IMR-90 (cell line): ENCODE results near the gene CTBP2. TPM values are rescaled to one million over a fixed set of nuclear protein-coding genes. Genes with fewer than 3 reads are reported as not detected.

Source experiments
- ATAC-seq: fragments of 200-7000 bp; cut with Tn5 transposase; 2 replicates; pipeline ENCODE4 v1.9.1; 2020; ENCODE audit warnings: low read depth, mild to moderate bottlenecking, moderate library complexity
- BruUV-seq: library from RNA; stranded (reverse); fragments of 400-500 nt; replicated peaks from 2 replicates; lab custom pipeline; 2021; lab: Mats Ljungman, UMichigan
- CTCF ChIA-PET: fragments of 300-600 bp; formaldehyde crosslinking; extraction: SDS; loops from one replicate; lab custom pipeline; 2021; ENCODE audit warnings: antibody characterized with exemption; lab: Yijun Ruan, JAX
- POLR2A ChIA-PET: fragments of 300-600 bp; sonication (Branson Sonifier 250); formaldehyde crosslinking; loops from one replicate; lab custom pipeline; 2022; ENCODE audit warnings: antibody characterized with exemption; ENCODE audit not compliant: unreplicated experiment; lab: Charles Lee
- DNase-seq: peaks from one replicate; pipeline ENCODE4 v3.0.0; 2013
- H2AFZ ChIP-seq: replicated peaks from 2 replicates; pipeline ENCODE3; 2013; ENCODE audit warnings: low read length, mild to moderate bottlenecking; ENCODE audit not compliant: poor library complexity
- H2AK5ac ChIP-seq: 2 replicates; pipeline ENCODE4 v1.6.1; 2013; ENCODE audit warnings: low read depth, low read length, inconsistent platforms
- H2AK9ac ChIP-seq: replicated peaks from 2 replicates; pipeline ENCODE3; 2013; ENCODE audit warnings: mild to moderate bottlenecking, low read depth, low read length, moderate library complexity; ENCODE audit not compliant: poor library complexity
- H2BK120ac ChIP-seq: 2 replicates; pipeline ENCODE4 v1.6.1; 2013; ENCODE audit warnings: low read depth, low read length, inconsistent platforms
- H2BK15ac ChIP-seq: 3 replicates; pipeline ENCODE4 v1.6.1; 2013; ENCODE audit warnings: low read depth, low read length, inconsistent platforms
- H2BK20ac ChIP-seq: 2 replicates; pipeline ENCODE4 v1.6.1; 2013; ENCODE audit warnings: low read depth, mild to moderate bottlenecking, inconsistent platforms, low read length, moderate library complexity
- H2BK5ac ChIP-seq: 2 replicates; pipeline ENCODE4 v1.6.1; 2013; ENCODE audit warnings: mild to moderate bottlenecking, low read depth, low read length, inconsistent platforms; ENCODE audit not compliant: poor library complexity, severe bottlenecking
- H3K14ac ChIP-seq: replicated peaks from 2 replicates; pipeline ENCODE4 v1.6.1; 2013; ENCODE audit warnings: low read depth, low read length, inconsistent platforms
- H3K18ac ChIP-seq: 2 replicates; pipeline ENCODE4 v1.6.1; 2013; ENCODE audit warnings: low read depth, low read length, control low read depth
- H3K23ac ChIP-seq: 2 replicates; pipeline ENCODE4 v1.6.1; 2013; ENCODE audit warnings: low read depth, low read length, inconsistent platforms
- H3K27ac ChIP-seq: 2 replicates; pipeline ENCODE4 v1.5.1; 2013; ENCODE audit warnings: mild to moderate bottlenecking, control low read depth, low read length; ENCODE audit not compliant: insufficient read depth
- H3K27me3 ChIP-seq: 2 replicates; pipeline ENCODE4 v1.6.1; 2013; ENCODE audit warnings: low read length; ENCODE audit not compliant: control insufficient read depth, insufficient read depth
- H3K36me3 ChIP-seq: 2 replicates; pipeline ENCODE4 v1.6.1; 2013; ENCODE audit warnings: low read length, mixed read lengths; ENCODE audit not compliant: control insufficient read depth, insufficient read depth
- H3K4ac ChIP-seq: 2 replicates; pipeline ENCODE4 v1.6.1; 2013; ENCODE audit warnings: low read depth, low read length, inconsistent platforms
- H3K4me1 ChIP-seq: 2 replicates; pipeline ENCODE4 v1.6.1; 2013; ENCODE audit warnings: low read length, mixed read lengths; ENCODE audit not compliant: control insufficient read depth, insufficient read depth
- H3K4me2 ChIP-seq: 2 replicates; pipeline ENCODE4 v1.6.1; 2013; ENCODE audit warnings: low read depth, mild to moderate bottlenecking, control low read depth, low read length, moderate library complexity
- H3K4me3 ChIP-seq: 2 replicates; pipeline ENCODE4 v1.5.1; 2013; ENCODE audit warnings: low read depth, mild to moderate bottlenecking, control low read depth, low read length, moderate library complexity; ENCODE audit not compliant: insufficient read depth
- H3K56ac ChIP-seq: 2 replicates; pipeline ENCODE4 v1.6.1; 2013; ENCODE audit warnings: low read length, inconsistent platforms; ENCODE audit not compliant: insufficient read depth; ENCODE audit errors: extremely low read depth
- H3K79me1 ChIP-seq, 2 experiments: 2 replicates each; pipeline ENCODE4 v1.6.1; 2013; ENCODE audit warnings: low read length in 2 of 2, inconsistent platforms in 1 of 2, low read depth in 1 of 2
- H3K9ac ChIP-seq: 2 replicates; pipeline ENCODE4 v1.6.1; 2013; ENCODE audit warnings: low read depth, low read length, control low read depth
- H3K9me1 ChIP-seq: 2 replicates; pipeline ENCODE4 v1.6.1; 2013; ENCODE audit warnings: low read length, inconsistent platforms; ENCODE audit not compliant: insufficient read depth
- H3K9me3 ChIP-seq: 2 replicates; pipeline ENCODE4 v1.6.1; 2013; ENCODE audit warnings: low read length; ENCODE audit not compliant: control insufficient read depth, insufficient read depth
- H4K20me1 ChIP-seq: 2 replicates; pipeline ENCODE4 v1.6.1; 2013; ENCODE audit warnings: low read length, inconsistent platforms; ENCODE audit not compliant: insufficient read depth
- H4K5ac ChIP-seq: 2 replicates; pipeline ENCODE4 v1.6.1; 2013; ENCODE audit warnings: mild to moderate bottlenecking, low read depth, low read length, control low read depth
- H4K8ac ChIP-seq, 2 experiments: 2 replicates each; pipeline ENCODE4 v1.6.1; 2013; ENCODE audit warnings: low read depth in 2 of 2, low read length in 2 of 2, control low read depth in 1 of 2, inconsistent platforms in 1 of 2
- H4K91ac ChIP-seq: 2 replicates; pipeline ENCODE4 v1.6.1; 2013; ENCODE audit warnings: low read depth, low read length, inconsistent platforms; ENCODE audit not compliant: insufficient read depth
- BHLHE40 ChIP-seq: fragments of 150-350 bp; IDR thresholded peaks from 2 replicates; pipeline ENCODE4 v1.6.1; 2016; ENCODE audit warnings: mild to moderate bottlenecking, low read depth, low read length
- CEBPB ChIP-seq: IDR thresholded peaks from 2 replicates; pipeline ENCODE4 v1.6.1; 2012; ENCODE audit warnings: low read depth, low read length, improper control_type of control experiment
- CHD1 ChIP-seq: IDR thresholded peaks from 2 replicates; pipeline ENCODE4 v1.6.1; 2012; ENCODE audit warnings: low read depth, low read length, improper control_type of control experiment
- CTCF ChIP-seq: conservative IDR thresholded peaks from 2 replicates; pipeline ENCODE4 v1.5.1; 2012; ENCODE audit warnings: mild to moderate bottlenecking, low read depth, low read length, improper control_type of control experiment
- FOS ChIP-seq: fragments of 150-350 bp; IDR thresholded peaks from 2 replicates; pipeline ENCODE4 v1.6.1; 2016; ENCODE audit warnings: low read depth, low read length
- POLR2A ChIP-seq: IDR thresholded peaks from 2 replicates; pipeline ENCODE4 v1.6.1; 2012; ENCODE audit warnings: mild to moderate bottlenecking, low read depth, low read length
- RAD21 ChIP-seq: IDR thresholded peaks from 2 replicates; pipeline ENCODE4 v1.6.1; 2012; ENCODE audit warnings: low read length, improper control_type of control experiment
- RCOR1 ChIP-seq: IDR thresholded peaks from 2 replicates; pipeline ENCODE4 v1.6.1; 2012; ENCODE audit warnings: mild to moderate bottlenecking, low read length, improper control_type of control experiment; ENCODE audit not compliant: insufficient replicate concordance
- RFX5 ChIP-seq: IDR thresholded peaks from 2 replicates; pipeline ENCODE4 v1.8.0; 2012; ENCODE audit warnings: low read depth, mild to moderate bottlenecking, low read length, moderate library complexity
- SMC3 ChIP-seq: fragments of 150-350 bp; IDR thresholded peaks from 2 replicates; pipeline ENCODE4 v1.6.1; 2016; ENCODE audit warnings: low read depth, mild to moderate bottlenecking, antibody characterized with exemption, low read length, moderate library complexity
- WGBS, 2 experiments: methylation state at CpG; one replicate each; pipeline versions ENCODE4 v1.1.5 to v1.1.7; 2013; ENCODE audit warnings: missing lambda C conversion rate in 2 of 2; ENCODE audit not compliant: insufficient read length in 1 of 2; ENCODE audit errors: extremely low coverage in 2 of 2; 5-methylcytosine and 5-hydroxymethylcytosine counted together
- dilution Hi-C: fragments of 300-500 bp; cut with HindIII; formaldehyde crosslinking; loops from one replicate; pipeline ENCODE4 v1.14.3; 2018; ENCODE audit warnings: low sequenced_read_pairs; ENCODE audit not compliant: unreplicated experiment
- in situ Hi-C: fragments of 300-500 bp; cut with MboI; formaldehyde crosslinking; loops from 3 replicates; pipeline ENCODE4 v1.14.3; 2019; ENCODE audit warnings: low sequenced_read_pairs, inconsistent platforms, mixed read lengths
- intact Hi-C: fragments of 100-400 bp; cut with micrococcal nuclease; formaldehyde crosslinking; loops from 2 replicates; pipeline ENCODE4 v1.10.0; 2022
- polyA plus RNA-seq, 3 experiments: library from polyadenylated mRNA; depleted of rRNA; stranded (reverse); fragments of >200 nt; gene quantifications; 2 replicates each; pipeline ENCODE4 v1.2.3, GENCODE V29; 2012; ENCODE audit warnings: low replicate concordance in 1 of 3
- total RNA-seq: library from RNA; depleted of rRNA; stranded (reverse); fragments of >200 nt; gene quantifications from 2 replicates; pipeline ENCODE4 v1.2.3, GENCODE V29; 2012

CTBP2 gene
- total and polyA plus RNA-seq, 2 of the 4 experiments (the other 2 are of a cell fraction): 81.0 to 86.6 TPM

- POLR2A ChIA-PET: no interaction called here
- H3K9ac ChIP-seq: no peak overlapping the region; the same call in 1 of the 2 replicates
- H3K27me3 ChIP-seq: no peaks in the 10 kb centered on the region
- ATAC-seq (no peak), DNase-seq (no peak)
- H3K18ac ChIP-seq: no peak overlapping the region
- H4K5ac ChIP-seq: no peak overlapping the region
- no peaks in the 10 kb centered on the region for H3K9me3 ChIP-seq
- peak overlapping the region; percentile 1; the same call in 1 of the 2 replicates for H3K14ac ChIP-seq
- peaks cover 83% of the 10 kb centered on the region for H4K20me1 ChIP-seq
- peak overlapping the region; percentile 62; the same call in 1 of the 2 replicates for H3K23ac ChIP-seq
- no peak overlapping the region for H3K4ac ChIP-seq
- no CpG with 5 or more reads among the region's 6 CpGs for WGBS, 2 experiments
- H3K4me3 ChIP-seq: no peak overlapping the region
- H2BK120ac ChIP-seq: no peak overlapping the region
- H4K91ac ChIP-seq: no peak overlapping the region
- H3K56ac ChIP-seq: no peak overlapping the region
- H3K4me2 ChIP-seq: peak overlapping the region; percentile 61
- in situ Hi-C loops: loop anchor here (10.0 kb wide), 1 partner anchor 100 kb away; no protein-coding TSS in a partner anchor
- peak overlapping the region; percentile 5 for H2BK5ac ChIP-seq
- CTCF ChIA-PET: interaction anchor here (1.1 to 1.9 kb wide), 2 partner anchors 9 to 106 kb away, joined by 3 to 7 read pairs; no protein-coding TSS in a partner anchor
- H2BK15ac ChIP-seq: no peak overlapping the region
- no peak overlapping the region for H2AFZ ChIP-seq
- peaks cover 27% of the 10 kb centered on the region for H3K4me1 ChIP-seq
- H3K36me3 ChIP-seq: peaks cover 12% of the 10 kb centered on the region
- no TSS peak for BruUV-seq
- H3K27ac ChIP-seq: no peak overlapping the region
- no peak overlapping the region for H2AK5ac ChIP-seq
- peaks cover 20% of the 10 kb centered on the region for H3K9me1 ChIP-seq
- H2AK9ac ChIP-seq: no peak overlapping the region
- intact Hi-C loops: no loop called here
- no peak overlapping the region for H4K8ac ChIP-seq
- peaks cover 4 to 48% of the 10 kb centered on the region in 2 experiments; a peak in 2 of 4 replicates for H3K79me1 ChIP-seq
- dilution Hi-C loops: no loop called here
- H2BK20ac ChIP-seq: no peak overlapping the region
- no peak for TF ChIP-seq BHLHE40
- no peak for TF ChIP-seq CTCF
- TF ChIP-seq RFX5: no peak
- no peak for TF ChIP-seq POLR2A
- no peak for TF ChIP-seq RCOR1
- no peak for TF ChIP-seq CEBPB
- TF ChIP-seq CHD1: no peak
- TF ChIP-seq RAD21: no peak
- TF ChIP-seq SMC3: no peak
- no peak for TF ChIP-seq FOS
Measured at GRCh38 chr10:125154529-125154928, 5.8 kb downstream of the CTBP2 start.
